HuH-7 (cell line): ENCODE data around the gene TTLL11.

Experiments
- DNase-seq: peaks from one replicate; pipeline ENCODE4 v3.0.0; 2011; ENCODE audit warnings: low spot score

Gene TTLL11

DNA sequence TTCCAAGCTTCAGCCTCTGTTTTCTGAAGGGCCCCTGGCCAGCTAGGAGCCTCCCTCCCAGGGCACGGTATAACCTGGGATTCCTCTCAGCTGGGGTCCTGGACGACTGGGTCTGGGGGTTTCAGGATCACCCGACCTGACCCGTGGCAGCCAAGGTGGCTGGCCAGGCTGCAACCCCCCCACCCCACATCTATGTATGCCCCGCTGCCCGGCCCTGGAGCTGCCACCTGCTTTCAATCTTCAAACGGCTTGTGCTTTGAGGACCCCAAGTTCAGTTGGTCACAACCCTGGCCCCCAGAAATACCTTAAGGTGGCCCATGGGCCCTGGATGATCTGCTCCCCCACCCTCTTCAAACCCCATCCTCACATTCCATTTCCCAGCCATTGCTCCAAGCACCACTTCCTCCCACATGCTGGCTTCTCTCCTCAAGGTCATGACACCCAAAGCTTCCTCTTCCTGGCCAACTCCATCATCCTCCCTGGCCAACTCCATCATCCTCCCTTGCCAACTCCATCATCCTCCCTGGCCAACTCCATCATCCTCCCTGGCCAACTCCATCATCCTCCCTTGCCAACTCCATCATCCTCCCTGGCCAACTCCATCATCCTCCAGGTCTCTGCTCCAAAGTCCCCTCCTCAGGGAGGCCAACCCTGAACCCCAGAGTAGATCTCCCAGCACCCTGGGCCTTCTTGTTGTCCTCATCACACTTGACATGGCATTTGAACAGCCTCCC is 17.2 kb upstream of the TTLL11 start:
- DNase-seq: no peak

DNA sequence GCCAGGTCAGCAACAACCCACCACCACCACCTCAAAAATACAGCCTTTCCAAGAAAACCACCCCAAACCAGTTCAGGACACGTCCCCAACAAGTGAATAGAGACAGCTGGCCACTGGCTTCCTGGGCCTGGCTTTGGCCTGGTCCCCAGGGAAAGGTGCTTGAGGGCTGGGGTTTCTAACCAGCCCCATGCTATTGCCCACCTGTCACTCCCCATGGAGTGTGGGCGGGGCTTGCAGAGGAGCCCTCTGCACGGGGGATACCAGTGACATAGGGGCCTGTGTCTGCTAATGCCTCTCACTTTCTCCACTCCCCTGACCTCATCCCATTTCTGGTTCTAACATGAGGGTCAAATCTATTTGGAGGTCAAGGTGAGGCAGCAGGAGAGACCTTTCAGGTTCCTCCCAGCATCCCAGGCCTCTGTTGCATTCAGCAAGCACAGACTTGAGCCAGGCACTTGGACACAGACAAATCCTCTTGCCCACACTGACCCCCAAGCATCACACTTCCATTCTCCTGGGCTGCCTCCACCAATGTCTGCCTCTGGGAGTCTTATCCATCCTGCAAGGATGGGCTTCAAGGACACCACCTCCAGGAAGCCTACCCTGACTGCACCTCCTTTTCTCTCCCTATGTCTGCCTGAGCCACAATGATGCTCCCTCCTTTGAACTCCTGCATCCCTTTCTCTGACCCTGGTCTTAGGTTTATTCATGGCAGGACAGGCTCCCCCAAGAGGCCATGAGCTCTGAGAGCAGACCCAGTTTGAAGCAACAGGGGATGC is 16.1 kb upstream of the TTLL11 start:
- no peak for DNase-seq

DNA sequence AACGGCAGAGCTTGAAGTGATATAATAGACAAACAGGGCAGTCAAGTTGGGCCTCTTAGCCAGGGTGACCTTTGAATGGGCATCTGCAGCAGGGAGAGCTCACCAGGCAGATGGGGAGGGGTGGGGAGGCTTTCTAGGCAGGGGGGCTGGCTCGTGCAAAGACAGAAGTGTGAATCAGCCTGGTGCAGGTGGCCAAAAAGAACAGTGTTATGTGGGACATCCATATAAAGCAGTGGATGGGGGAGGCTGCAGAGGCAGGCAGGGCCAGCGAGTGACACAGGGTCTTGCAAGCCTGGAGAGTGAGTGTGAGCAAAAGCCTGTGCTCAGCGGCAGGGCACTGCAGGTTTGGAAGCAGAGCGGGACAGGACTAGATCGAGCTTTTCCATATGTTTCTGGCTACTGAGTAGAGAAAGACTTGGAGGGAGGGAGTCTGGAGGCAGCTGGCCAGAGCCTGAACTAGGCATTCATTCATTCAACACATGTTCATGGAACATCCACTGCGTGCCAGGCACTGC is 14.2 kb upstream of the TTLL11 start:
- no peak for DNase-seq

DNA sequence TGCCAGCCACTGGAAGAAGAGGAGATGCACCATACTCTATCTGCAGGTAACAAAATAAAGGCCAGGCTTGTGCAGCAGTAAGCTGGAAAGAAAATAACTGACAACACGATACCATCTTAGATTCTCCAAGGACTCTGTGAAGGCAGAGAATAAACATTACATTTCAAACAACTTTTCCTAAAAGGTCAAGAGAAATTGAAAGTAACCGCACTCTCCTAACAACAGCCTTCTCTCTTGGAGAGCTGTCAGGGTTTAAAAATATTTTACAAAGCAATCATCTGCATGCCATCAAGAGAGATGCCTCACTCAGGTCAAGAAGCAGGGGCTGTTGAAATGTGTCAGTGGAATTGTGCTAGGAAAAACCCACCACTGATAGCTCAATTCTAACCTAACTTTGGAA is 13.5 kb upstream of the TTLL11 start:
- no peak for DNase-seq

DNA sequence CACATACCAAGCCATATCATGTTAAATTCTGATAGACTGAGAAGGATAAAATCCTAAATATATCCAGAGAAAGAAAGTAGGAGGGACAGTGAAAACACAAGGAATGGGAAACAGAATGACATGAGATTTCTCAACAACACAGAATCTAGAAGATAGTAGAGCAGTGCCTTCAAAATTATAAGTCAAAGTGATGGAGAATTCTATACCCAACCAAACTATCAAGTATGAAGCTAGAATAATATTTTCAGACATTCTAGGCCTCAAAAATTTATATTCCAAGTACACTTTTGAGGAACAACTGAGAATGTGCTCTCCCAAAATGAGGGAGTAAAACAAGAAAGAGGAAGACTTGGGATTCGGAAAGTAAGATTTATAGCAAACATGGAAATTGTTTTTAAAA is 10.9 kb upstream of the TTLL11 start:
- no peak for DNase-seq

DNA sequence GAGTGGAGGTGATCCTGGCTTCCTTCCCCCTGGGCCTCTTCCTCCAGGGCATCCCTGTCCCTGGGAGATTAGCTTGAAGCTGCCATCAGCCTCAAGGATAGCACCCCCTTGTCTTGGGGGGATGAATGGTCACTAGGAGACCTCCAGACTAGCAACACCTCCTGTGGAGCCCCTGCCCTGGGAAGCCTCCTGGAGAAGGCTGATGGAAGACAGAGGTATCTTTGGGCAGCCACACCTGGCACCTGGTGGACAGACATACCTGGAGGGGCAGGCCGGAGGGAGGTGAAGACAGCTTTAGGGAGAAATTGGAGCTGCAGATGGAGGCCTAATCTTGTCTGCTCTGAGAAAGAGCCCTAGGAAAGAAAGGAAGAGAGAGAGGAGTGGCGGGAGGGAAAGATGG is 9.0 kb upstream of the TTLL11 start:
- no peak for DNase-seq

DNA sequence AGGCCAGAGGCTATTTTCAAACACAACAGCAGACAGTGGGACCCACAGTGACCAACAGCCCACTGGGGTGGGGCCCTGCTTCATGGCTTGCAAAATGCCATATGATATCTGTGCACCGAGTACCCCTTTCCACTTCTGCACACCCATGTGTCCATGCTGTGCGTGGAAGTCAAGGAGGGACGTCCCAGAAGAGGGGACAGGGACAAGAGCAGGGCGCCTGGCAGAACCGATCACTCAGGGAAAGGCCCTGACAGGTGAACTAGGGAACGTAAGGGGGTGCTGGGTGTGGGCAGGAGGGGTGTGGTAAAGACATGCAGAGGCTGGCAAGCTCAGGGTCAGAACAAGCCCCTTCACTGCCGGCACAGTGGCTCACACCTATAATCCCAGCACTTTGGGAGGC is 7.6 kb upstream of the TTLL11 start:
- DNase-seq: no peak

DNA sequence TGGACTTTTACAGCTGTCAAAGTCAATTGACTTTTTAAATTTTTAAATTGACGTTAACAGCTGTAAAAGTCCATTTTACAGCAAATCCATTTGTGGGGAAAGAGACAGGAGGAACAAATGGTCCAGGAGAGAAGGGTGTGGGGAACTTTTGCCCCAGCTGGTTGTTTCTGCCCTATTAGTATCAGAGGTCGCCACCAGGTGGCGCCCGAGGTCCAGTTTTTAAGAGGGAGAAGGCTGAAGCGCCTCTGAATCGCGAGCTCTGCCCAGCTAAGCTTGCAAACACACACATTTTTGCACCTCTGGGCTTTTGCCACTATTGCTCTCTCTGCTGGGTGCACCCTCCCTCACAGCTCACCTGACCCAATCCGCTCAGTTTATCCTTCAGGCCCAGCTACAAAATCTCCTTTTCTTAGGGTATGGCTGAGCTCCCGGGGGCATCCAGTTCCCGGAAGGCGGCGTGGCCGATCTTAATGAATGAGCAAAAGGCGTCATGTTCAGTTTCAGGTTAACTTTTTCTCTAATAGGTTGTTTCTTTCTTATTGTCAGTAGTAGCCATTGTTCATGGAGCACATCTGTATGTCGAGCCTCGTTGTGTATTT is 6.3 kb upstream of the TTLL11 start:
- peak; percentile 77 for DNase-seq

DNA sequence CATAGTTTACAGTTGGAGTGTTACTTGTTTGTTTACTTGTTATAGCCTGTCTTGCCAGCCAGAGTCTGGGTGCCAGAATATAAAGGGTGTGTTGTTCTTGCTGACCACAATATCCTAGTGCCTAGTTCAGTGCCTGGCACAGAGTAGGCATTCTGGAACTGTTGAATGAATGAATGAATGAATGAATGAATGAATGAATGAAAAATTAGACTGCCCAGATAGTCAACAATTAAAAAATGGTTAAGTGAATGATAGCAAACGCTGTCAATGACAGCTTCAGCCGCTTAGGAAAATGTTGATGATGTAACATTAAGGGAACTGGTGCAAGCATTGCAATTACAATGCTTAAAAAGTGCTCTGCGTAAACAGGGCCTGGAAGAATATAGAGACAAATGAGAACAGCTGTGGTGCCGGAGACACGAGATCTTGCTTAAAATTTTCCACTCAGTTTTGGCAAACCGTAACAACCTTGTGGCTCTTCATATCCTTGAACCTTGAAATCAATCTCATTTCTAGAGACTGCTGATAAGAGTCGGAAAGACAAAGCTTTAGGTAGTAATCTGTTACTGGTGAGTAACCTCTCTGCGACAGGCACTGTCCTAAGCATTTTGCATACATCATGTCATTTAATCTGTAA is 4.7 kb upstream of the TTLL11 start:
- no peak for DNase-seq

DNA sequence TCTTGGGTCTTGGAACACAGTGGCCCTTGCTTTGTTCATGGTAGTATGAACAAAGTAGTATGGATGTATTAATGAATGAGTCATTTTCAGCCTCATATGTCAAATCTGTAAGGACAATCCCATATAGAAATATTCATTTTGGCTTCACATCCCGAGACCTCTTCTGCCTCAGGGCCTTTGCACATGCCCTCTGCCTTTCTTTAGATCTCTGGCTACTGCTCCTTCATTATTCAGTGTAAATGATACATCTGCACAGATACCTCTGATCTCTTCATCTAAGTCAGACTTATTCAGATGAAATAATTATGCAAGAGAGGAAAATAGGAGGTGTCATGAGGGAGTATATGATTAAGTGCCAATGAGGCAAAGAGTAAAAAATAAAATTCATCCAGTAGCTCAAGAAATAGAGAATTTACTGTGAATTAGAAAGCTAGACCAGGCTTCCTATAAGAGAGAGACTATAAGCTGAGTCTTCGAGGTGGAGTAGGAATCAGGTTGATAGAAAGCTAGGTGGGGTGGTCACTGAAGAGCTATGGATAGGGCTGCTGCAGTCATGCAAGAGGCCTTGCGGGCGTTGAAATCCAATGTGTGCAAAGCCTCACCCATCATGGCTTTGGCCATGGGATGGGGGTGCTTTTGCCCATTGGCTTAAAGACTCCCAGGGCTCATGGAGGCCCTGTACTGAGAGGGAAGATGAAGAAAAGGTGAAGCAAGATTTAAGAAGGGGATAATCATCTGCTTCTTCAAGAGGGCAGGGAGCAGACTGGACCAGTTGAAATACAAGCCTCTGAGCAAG is 3.7 kb upstream of the TTLL11 start:
- DNase-seq: no peak

DNA sequence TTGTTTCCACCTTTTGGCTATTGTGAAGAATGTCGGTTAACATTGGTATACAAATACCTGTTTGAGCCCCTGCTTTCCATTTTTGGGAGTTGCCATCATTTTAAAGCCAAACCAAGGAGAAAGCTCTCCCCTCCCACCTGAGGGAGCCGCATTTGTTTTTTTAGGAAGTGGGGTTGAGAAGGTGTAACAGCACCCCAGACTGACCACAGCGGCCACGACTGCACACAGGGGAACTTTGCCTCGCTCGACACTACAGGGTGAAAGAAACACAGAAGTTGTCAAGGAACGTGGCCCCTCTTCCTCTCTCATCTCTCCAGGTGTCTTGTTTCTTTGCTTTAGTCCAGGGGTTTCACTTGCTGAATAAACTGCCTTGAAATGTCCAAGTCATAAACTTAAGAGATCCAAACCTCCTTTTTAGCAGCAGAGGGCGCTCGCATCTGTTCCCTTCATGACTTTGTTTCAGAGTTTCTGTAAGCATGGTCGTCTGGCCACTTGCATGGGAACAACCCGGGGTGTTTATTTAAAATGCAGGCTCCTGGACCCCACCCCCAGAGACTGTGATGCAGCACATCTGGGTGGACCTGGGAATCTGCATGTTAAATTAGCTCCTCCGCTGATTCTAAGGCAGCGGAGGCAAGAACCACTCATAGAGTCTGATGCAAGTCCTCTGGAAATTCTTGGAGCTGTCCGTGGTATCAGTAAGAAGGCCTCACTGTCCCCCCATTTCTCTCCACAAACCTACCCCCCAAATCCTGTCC is 2.1 kb upstream of the TTLL11 start:
- peak; percentile 47 for DNase-seq

DNA sequence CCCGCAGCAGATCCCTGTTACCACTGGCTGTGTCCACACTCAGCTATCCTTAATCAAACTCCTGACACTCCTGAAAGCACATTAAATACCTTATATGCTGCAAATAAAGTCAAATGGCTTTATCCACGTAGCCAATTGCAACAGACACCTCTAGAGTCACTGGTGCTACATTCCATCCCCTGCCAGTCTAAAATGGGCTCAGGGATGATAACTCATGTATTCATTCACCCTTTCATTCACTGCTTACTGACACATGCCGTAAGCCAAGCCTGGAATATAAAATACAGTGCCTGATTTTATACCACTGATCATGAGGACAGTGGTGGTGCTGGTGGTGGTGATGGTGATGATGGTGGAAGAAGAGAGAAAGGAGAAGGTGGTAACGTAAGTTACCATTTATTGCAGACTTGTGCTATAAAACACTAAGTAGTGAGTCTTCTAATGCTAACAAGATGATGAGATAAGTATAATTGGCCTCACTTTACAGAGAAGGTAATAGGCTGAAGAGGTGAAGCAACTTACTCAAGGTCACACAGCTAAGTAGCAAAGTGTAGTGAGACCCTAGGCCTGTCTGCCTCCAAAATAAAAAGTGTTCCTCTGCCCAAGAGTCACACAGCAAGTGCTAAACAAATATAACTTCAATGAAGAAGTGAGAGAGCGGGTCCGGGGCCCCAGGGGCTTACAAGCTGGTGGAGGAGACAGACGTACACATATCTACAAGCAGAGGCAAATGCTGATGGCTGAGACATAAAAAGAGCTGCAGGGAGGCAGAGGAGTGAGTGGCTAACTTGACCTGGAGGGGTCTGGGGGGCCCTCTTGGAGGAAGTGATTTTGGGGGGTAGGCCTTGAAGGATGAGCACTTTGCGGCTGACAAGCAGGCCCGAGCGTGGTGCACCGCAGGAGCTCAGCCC is 1.2 kb downstream of the TTLL11 start:
- DNase-seq: no peak

DNA sequence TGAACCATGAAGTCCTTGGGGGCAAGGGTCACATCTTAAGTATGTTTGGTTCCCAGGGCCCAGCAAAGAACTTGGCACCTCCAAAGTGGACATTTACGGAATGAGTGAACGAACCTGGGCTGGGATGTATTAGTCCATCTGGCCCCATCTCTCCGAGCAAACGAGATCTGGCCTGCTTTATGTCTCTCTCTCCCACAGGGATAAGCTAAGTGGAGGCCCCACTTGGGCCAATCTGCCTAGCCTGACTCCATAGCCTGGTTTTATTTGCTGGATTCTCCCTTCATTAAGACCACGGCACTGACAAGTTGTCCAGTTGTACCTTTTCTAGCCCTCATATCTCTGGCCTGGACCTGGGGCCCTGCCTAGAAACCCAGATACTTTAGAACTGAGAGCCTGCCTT is 2.1 kb downstream of the TTLL11 start:
- DNase-seq: no peak

DNA sequence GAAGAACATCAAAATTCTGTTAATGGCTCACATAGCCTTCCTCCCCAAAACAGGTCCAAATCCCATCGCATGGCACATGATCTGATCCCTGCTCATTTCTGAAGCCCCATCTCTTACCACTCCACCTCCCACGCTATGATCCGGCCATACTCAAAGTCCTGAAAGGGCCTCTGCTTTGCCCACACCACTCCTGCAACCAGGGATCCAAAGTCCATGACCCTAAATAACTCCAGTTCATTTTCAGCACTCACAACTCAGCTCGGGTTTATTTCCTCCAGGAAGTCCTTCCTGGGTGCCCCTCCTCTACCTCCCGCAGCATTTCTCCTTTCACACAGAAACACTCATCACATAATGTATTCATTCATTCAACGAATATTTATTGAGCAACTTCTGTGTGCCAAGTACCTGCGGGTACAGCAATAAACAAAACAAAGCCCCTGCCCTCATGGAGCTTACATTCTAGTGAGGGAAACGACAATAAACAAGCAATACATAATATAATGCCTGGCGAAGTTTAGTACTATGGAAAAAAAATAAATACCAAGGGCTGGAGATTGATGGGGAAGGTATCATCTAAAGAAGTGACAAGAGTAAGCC is 2.7 kb downstream of the TTLL11 start:
- DNase-seq: peak; percentile 20

DNA sequence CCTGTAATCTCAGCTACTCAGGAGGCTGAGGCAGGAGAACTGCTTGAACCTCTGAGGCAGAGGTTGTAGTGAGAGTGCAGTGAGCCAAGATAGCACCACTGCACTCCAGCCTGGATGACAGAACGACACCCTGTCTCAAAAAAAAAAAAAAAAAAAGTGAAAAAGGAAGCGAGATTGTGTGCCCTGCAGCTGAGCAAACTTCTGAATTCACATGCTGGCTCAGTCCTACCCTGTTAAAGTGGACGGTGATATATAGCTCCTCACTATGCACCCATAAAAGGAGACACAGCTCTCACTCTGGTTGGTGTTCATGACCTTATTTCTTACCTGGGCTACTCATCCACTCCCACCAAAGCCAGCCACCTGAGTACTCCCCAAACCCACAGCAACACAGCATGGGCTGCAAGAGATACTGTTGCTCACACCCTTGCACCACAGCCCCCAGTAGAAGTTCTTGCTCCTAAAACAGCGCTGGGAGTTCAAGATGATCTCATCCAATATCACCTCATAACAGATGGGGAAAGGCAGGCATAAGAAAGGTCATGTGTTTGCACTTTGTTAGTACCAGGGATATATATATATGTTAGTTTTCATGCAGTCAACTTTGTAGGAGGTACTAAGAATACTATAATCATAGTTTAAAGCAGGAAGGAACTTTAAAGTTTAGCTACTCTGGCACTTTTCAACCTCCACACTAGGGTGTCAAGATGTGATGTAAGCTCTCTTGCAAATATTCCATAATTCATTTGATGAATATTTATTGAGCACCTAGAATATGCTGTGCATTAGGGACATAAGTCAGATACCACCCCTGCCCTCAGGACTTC is 4.0 kb downstream of the TTLL11 start:
- no peak for DNase-seq

DNA sequence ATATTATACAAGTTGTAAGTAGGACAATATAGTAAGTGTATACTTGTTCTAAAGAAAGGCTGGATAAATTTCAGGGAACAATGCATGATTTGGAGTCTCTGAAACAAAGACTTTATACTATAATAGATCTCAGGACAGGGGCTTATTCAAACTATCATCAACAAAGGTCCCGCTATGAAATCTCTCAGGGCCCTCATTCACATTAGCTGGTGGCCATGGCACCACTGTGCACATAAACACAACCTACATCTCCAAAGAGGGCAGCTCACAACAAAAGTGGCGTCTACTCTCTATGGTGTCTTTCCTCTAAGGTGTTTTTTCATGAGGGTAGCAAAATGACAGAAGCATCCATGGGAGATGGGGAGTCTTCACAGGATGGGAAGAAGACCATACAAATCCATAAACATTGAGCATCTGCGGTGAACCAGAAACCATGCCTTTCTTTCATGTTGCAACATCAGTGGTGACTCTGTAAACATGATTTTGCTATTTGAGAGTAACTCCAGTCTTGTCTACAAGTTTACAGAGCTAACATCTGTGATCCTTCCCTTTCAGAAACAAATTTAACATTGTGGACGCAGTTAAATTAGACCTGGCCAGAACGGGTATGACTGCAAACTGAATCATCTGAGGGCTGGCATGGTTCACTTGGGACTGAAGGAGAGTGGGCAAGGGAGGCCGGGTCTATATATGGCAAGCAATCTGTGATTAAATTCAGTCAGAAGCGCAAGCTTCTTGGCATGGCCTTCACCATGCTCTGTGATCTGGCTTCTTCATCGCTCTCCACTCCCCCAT is 5.5 kb downstream of the TTLL11 start:
- no peak for DNase-seq

DNA sequence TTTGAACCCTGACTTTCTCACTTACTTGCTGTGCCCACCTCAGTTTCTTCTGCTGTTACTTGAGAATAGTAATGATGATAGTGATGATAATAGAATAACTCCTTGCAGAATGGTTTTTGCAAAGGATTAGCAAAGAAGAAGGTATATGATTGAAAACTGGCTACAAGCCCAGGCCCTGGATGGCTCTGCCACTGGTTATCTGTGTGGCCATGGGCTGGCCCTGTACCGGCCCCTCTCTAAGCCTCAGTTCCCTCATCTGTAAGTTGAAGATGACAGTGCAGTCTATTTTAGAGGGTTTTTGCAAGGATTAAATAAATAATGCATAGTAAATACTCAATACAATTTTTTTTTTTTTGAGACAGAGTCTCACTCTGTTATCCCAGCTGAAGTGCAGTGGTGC is 6.2 kb downstream of the TTLL11 start:
- no peak for DNase-seq

DNA sequence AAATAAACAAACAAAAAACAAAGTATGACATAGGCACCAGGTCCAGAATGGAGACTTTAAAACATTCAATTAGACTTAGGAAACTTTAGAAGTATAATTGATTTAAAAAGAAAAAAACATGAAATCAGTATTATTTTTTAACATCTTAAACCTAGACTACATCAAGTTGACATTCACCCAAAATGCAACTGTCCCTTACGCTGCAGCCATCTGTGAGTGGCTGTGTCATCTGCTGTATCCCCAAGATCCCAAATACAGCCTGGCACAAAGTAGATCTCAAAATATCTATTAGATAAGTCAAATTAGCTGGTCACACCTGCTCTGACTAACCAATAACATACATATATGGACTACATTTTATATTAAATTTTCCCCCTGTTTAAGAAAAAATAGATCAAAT is 7.8 kb downstream of the TTLL11 start:
- no peak for DNase-seq
